Endothelial cell of umbilical vein (primary cell): ENCODE results near the gene TLX3. TPM values are rescaled to one million over a fixed set of nuclear protein-coding genes. Genes with fewer than 3 reads are reported as not detected.

Experiments
- BruUV-seq: library from RNA; stranded (reverse); fragments of 400-500 nt; replicated peaks from 2 replicates; lab custom pipeline; 2021; lab: Mats Ljungman, UMichigan
- CTCF ChIA-PET: fragments of 300-600, 350-600 bp; sonication (Branson Sonifier 250); formaldehyde crosslinking; loops from one replicate; lab custom pipeline; 2021; ENCODE audit warnings: antibody characterized with exemption, inconsistent platforms; lab: Charles Lee
- POLR2A ChIA-PET: fragments of 300-600, 350-600 bp; sonication (Branson Sonifier 250); formaldehyde crosslinking; loops from one replicate; lab custom pipeline; 2021; ENCODE audit warnings: antibody characterized with exemption, inconsistent platforms; lab: Charles Lee
- DNase-seq: peaks from one replicate; pipeline ENCODE4 v3.0.0-alpha.2; 2011; ENCODE audit warnings: low read depth, low spot score
- FAIRE-seq: peaks from 2 replicates; lab custom pipeline; 2011; peaks lifted over from hg19 to GRCh38; lab: Jason Lieb, UNC
- H2AFZ ChIP-seq: 2 replicates; pipeline ENCODE4 v1.6.0; 2012; ENCODE audit warnings: low read depth, low read length, control low read depth, inconsistent platforms
- H3K27ac ChIP-seq: 2 replicates; pipeline ENCODE4 v1.5.1; 2011; ENCODE audit warnings: low read depth, mild to moderate bottlenecking, control low read depth, low read length, moderate library complexity; ENCODE audit not compliant: insufficient read depth
- H3K27me3 ChIP-seq, 2 experiments: 2 replicates each; pipeline versions ENCODE4 v1.6.0 to v1.6.1; 2011; ENCODE audit warnings: low read length in 2 of 2, mixed read lengths in 1 of 2; ENCODE audit not compliant: control insufficient read depth in 2 of 2, insufficient read depth in 2 of 2
- H3K36me3 ChIP-seq, 2 experiments: 2 replicates in 1 of 2; 3 replicates in 1 of 2; pipeline ENCODE4 v1.5.1; 2011; ENCODE audit warnings: low read length in 2 of 2, mild to moderate bottlenecking in 1 of 2, moderate library complexity in 1 of 2; ENCODE audit not compliant: control insufficient read depth in 2 of 2, insufficient read depth in 2 of 2; ENCODE audit errors: extremely low read depth in 1 of 2
- H3K4me1 ChIP-seq: 3 replicates; pipeline ENCODE4 v1.5.1; 2011; ENCODE audit warnings: mild to moderate bottlenecking, low read length; ENCODE audit not compliant: control insufficient read depth, insufficient read depth; ENCODE audit errors: extremely low read depth
- H3K4me2 ChIP-seq: 2 replicates; pipeline ENCODE4 v1.6.1; 2011; ENCODE audit warnings: low read length, control low read depth, mixed read lengths; ENCODE audit not compliant: insufficient read depth
- H3K4me3 ChIP-seq, 3 experiments: fragments of 200-600 bp in 1 of 3; sonication (generic), shearing (Covaris generic) in 1 of 3; replicated peaks in 1 of 3; 2 replicates each; pipeline ENCODE4 v1.5.1; 2011 to 2016; ENCODE audit warnings: control low read depth in 3 of 3, low read length in 3 of 3, mild to moderate bottlenecking in 2 of 3, inconsistent platforms in 1 of 3, low read depth in 1 of 3, moderate library complexity in 1 of 3; ENCODE audit not compliant: insufficient read depth in 1 of 3
- H3K79me2 ChIP-seq: 2 replicates; pipeline ENCODE4 v1.6.0; 2012; ENCODE audit warnings: low read length, inconsistent platforms; ENCODE audit not compliant: control insufficient read depth, insufficient read depth
- H3K9ac ChIP-seq: replicated peaks from 2 replicates; pipeline ENCODE3; 2011; ENCODE audit warnings: low read length, control low read depth; ENCODE audit not compliant: insufficient read depth; ENCODE audit errors: extremely low read depth
- H3K9me1 ChIP-seq: replicated peaks from 3 replicates; pipeline ENCODE4 v1.6.0; 2011; ENCODE audit warnings: mild to moderate bottlenecking, low read length; ENCODE audit not compliant: control insufficient read depth, insufficient read depth; ENCODE audit errors: extremely low read depth
- H3K9me3 ChIP-seq: replicated peaks from 2 replicates; pipeline ENCODE4 v1.5.1; 2012; ENCODE audit warnings: low read length, inconsistent platforms; ENCODE audit not compliant: control insufficient read depth, insufficient read depth
- H4K20me1 ChIP-seq: replicated peaks from 2 replicates; pipeline ENCODE3; 2011; ENCODE audit warnings: mild to moderate bottlenecking, low read length; ENCODE audit not compliant: control insufficient read depth, insufficient read depth; ENCODE audit errors: extremely low read depth
- CTCF ChIP-seq, 2 donors: IDR thresholded peaks; 1 replicate in 1 of 2; 2 replicates in 1 of 2; pipeline ENCODE4 v1.5.1; 2011; ENCODE audit warnings: low read length in 2 of 2, mild to moderate bottlenecking in 2 of 2, moderate library complexity in 2 of 2, control low read depth in 1 of 2, inconsistent platforms in 1 of 2, low read depth in 1 of 2; ENCODE audit not compliant: insufficient read depth in 1 of 2; ENCODE audit errors: extremely low read depth in 1 of 2
- EZH2 ChIP-seq: IDR thresholded peaks from 2 replicates; pipeline ENCODE4 v1.6.1; 2012; ENCODE audit warnings: borderline replicate concordance, low read depth, mild to moderate bottlenecking, moderate library complexity, low read length, inconsistent platforms; ENCODE audit not compliant: severe bottlenecking
- FOS ChIP-seq: IDR thresholded peaks from 2 replicates; pipeline ENCODE4 v1.6.1; 2011; ENCODE audit warnings: mild to moderate bottlenecking, low read length, moderate library complexity, borderline replicate concordance; ENCODE audit not compliant: insufficient read depth
- GATA2 ChIP-seq: IDR thresholded peaks from 2 replicates; pipeline ENCODE4 v1.7.0; 2011; ENCODE audit warnings: low read depth, mild to moderate bottlenecking, moderate library complexity, mixed read lengths, low read length; ENCODE audit not compliant: insufficient read length, insufficient read depth
- JUN ChIP-seq: IDR thresholded peaks from 2 replicates; pipeline ENCODE4 v1.6.1; 2011; ENCODE audit warnings: borderline replicate concordance, low read depth; ENCODE audit not compliant: insufficient read length, insufficient read depth
- MYC ChIP-seq: IDR thresholded peaks from one replicate; pipeline ENCODE4 v1.6.1; 2011; ENCODE audit warnings: mild to moderate bottlenecking, low read depth, low read length
- POLR2A ChIP-seq: IDR thresholded peaks from 2 replicates; pipeline ENCODE4 v1.6.1; 2012; ENCODE audit warnings: low read depth, mild to moderate bottlenecking, control low read depth, low read length
- POLR2AphosphoS5 ChIP-seq: IDR thresholded peaks from 2 replicates; pipeline ENCODE4 v1.6.1; 2012; ENCODE audit warnings: low read depth, mild to moderate bottlenecking, control low read depth, low read length, moderate library complexity; ENCODE audit not compliant: insufficient read depth
- dilution Hi-C: fragments of 300-500 bp; cut with MboI; formaldehyde crosslinking; loops from one replicate; pipeline ENCODE4 v1.15.0; 2019; ENCODE audit warnings: low sequenced_read_pairs; ENCODE audit not compliant: extremely low pct_ligation_motif_present
- intact Hi-C: fragments of 100-400 bp; cut with micrococcal nuclease; formaldehyde crosslinking; loops from one replicate; pipeline ENCODE4 v1.10.0; 2022
- polyA plus RNA-seq, 4 experiments: library from polyadenylated mRNA; depleted of rRNA in 3 of 4; stranded (reverse) in 3 of 4; unstranded in 1 of 4; fragments of >200 nt; gene quantifications; 2 replicates each; pipeline versions ENCODE4 v1.2.1 to v1.2.3, GENCODE V29; 2011 to 2012; ENCODE audit warnings: missing spikeins in 1 of 4
- total RNA-seq: library from RNA; stranded (reverse); gene quantifications from 2 replicates; pipeline ENCODE4 v1.2.3, GENCODE V29; 2021

TLX3 gene
- total and polyA plus RNA-seq, 2 donors (not counting 3 experiments of a cell fraction or from before 2014, with no cell fraction given), result not detected

- ChIA-PET POLR2A (no interaction called here), CTCF (interaction anchor here (0.9 to 1.4 kb wide), 4 partner anchors 8 to 92 kb away, joined by 3 to 4 read pairs (median 3); no protein-coding TSS in a partner anchor)
- Histone ChIP-seq H3K79me2 (no peaks in the 10 kb centered on the region), H3K36me3 (no peaks in the 10 kb centered on the region), H3K4me2 (no peak overlapping the region), H3K4me3 (no peak overlapping the region), H2AFZ (no peak overlapping the region), H3K27ac (no peak overlapping the region), H3K4me1 (no peaks in the 10 kb centered on the region), H3K27me3 (peaks cover 0 to 2% of the 10 kb centered on the region in 2 experiments), H4K20me1 (no peaks in the 10 kb centered on the region), H3K9me1 (no peaks in the 10 kb centered on the region), H3K9me3 (no peaks in the 10 kb centered on the region), H3K9ac (no peak overlapping the region)
- TF ChIP-seq FOS (no peak), CTCF (IDR thresholded peaks at IDR 0.05; ENCODE audit: extremely low read depth in 1 of 2, insufficient read depth in 1 of 2, low read depth in 1 of 2, low read length in 2 of 2) (no peak), JUN (no peak)
- no peak for DNase-seq
- no peak for FAIRE-seq
- BruUV-seq, result no TSS peak
- intact Hi-C loops (no loop called here), dilution Hi-C loops (no loop called here)
Measured at GRCh38 chr5:171299228-171299627, 9.8 kb upstream of the TLX3 start.

GRCh38 chr5:171299851-171300250 lies 9.2 kb upstream of the TLX3 start:
- Histone ChIP-seq H3K27ac (no peak overlapping the region), H3K36me3 (no peaks in the 10 kb centered on the region), H3K4me2 (no peak overlapping the region), H4K20me1 (no peaks in the 10 kb centered on the region), H3K9me3 (no peaks in the 10 kb centered on the region), H3K4me1 (no peaks in the 10 kb centered on the region), H3K27me3 (peaks cover 4 to 7% of the 10 kb centered on the region in 2 experiments), H3K9me1 (no peaks in the 10 kb centered on the region), H3K9ac (no peak overlapping the region), H3K4me3 (no peak overlapping the region), H2AFZ (no peak overlapping the region), H3K79me2 (no peaks in the 10 kb centered on the region)
- FAIRE-seq (no peak), DNase-seq (no peak)
- CTCF ChIA-PET, result interaction anchor here (0.9 to 1.4 kb wide), 3 partner anchors 9 to 93 kb away, joined by 3 to 4 read pairs (median 3); no protein-coding TSS in a partner anchor
- no TSS peak for BruUV-seq
- dilution Hi-C loops, result no loop called here
- intact Hi-C loops, result no loop called here
- TF ChIP-seq JUN, result no peak
- TF ChIP-seq GATA2, result no peak
- TF ChIP-seq POLR2AphosphoS5, result no peak
- TF ChIP-seq POLR2A, result no peak
- TF ChIP-seq EZH2, result no peak
- TF ChIP-seq FOS, result no peak
- no peak for TF ChIP-seq MYC
- POLR2A ChIA-PET, result no interaction called here
